HEK293 (cell line): ENCODE results near the gene PARP15.

Experiments used
- CTCF ChIA-PET: fragments of 350-600 bp; formaldehyde crosslinking; extraction: SDS; loops from one replicate; lab custom pipeline; 2021; ENCODE audit warnings: antibody characterized with exemption; lab: Yijun Ruan, JAX
- POLR2A ChIA-PET: fragments of 300-600 bp; formaldehyde crosslinking; extraction: SDS; loops from one replicate; lab custom pipeline; 2020; ENCODE audit warnings: antibody characterized with exemption, inconsistent platforms; lab: Yijun Ruan, JAX
- H3K27ac ChIP-seq: fragments of 200-500 bp; sonication (Bioruptor generic); 2 replicates; pipeline ENCODE4 v1.5.1; 2014; ENCODE audit warnings: low read depth, low read length, control low read depth, inconsistent platforms; ENCODE audit errors: extremely low read depth
- H3K36me3 ChIP-seq, 2 experiments: fragments of 200-500 bp in 1 of 2; sonication (Bioruptor generic) in 1 of 2; 1 replicate in 1 of 2; 2 replicates in 1 of 2; pipeline ENCODE4 v1.5.1; 2014 to 2017; ENCODE audit warnings: inconsistent platforms in 2 of 2, low read length in 2 of 2; ENCODE audit not compliant: control insufficient read depth in 2 of 2, insufficient read depth in 1 of 2
- H3K4me1 ChIP-seq: fragments of 200-500 bp; sonication (Bioruptor generic); 2 replicates; pipeline ENCODE4 v1.5.1; 2014; ENCODE audit warnings: mild to moderate bottlenecking, low read length, inconsistent platforms; ENCODE audit not compliant: control insufficient read depth, insufficient read depth
- H3K4me3 ChIP-seq: 2 replicates; pipeline ENCODE4 v1.5.1; 2011; ENCODE audit warnings: low read depth, mild to moderate bottlenecking, control low read depth, low read length, moderate library complexity
- H3K9me3 ChIP-seq: fragments of 200-500 bp; sonication (Bioruptor generic); 2 replicates; pipeline ENCODE4 v1.5.1; 2014; ENCODE audit warnings: low read depth, low read length, inconsistent platforms; ENCODE audit not compliant: control insufficient read depth, insufficient read depth
- HOXD13 ChIP-seq: sonication (generic); formaldehyde crosslinking; IDR thresholded peaks from 2 replicates; pipeline ENCODE4 v1.8.0; 2022; ENCODE audit warnings: missing genetic modification reagents, borderline replicate concordance
- KLF9 ChIP-seq: fragments of 450-650 bp; formaldehyde crosslinking; IDR thresholded peaks from 2 replicates; pipeline ENCODE4 v1.5.1; 2016; ENCODE audit warnings: missing biosample characterization, missing genetic modification characterization, low read depth
- MYNN ChIP-seq: fragments of 450-650 bp; formaldehyde crosslinking; IDR thresholded peaks from 2 replicates; pipeline ENCODE4 v1.5.1; 2016; ENCODE audit warnings: missing biosample characterization, missing genetic modification characterization, borderline replicate concordance
- RBAK ChIP-seq: fragments of 450-650 bp; formaldehyde crosslinking; IDR thresholded peaks from 2 replicates; pipeline ENCODE4 v1.5.1; 2016; ENCODE audit warnings: missing biosample characterization, missing genetic modification characterization
- SETDB1 ChIP-seq: IDR thresholded peaks from one replicate; pipeline ENCODE4 v1.6.1; 2017; ENCODE audit warnings: mild to moderate bottlenecking, low read length, moderate library complexity, mixed read lengths; ENCODE audit not compliant: insufficient read length
- SP7 ChIP-seq: fragments of 450-650 bp; formaldehyde crosslinking; IDR thresholded peaks from 2 replicates; pipeline ENCODE4 v1.5.1; 2016; ENCODE audit warnings: missing biosample characterization, missing genetic modification characterization
- ZBTB48 ChIP-seq: fragments of 450-650 bp; formaldehyde crosslinking; IDR thresholded peaks from 2 replicates; pipeline ENCODE4 v1.5.1; 2016; ENCODE audit warnings: missing biosample characterization, missing genetic modification characterization
- ZIC2 ChIP-seq: fragments of 450-650 bp; formaldehyde crosslinking; IDR thresholded peaks from 2 replicates; pipeline ENCODE4 v1.5.1; 2016; ENCODE audit warnings: missing biosample characterization, missing genetic modification characterization
- ZNF10 ChIP-seq: fragments of 450-650 bp; formaldehyde crosslinking; IDR thresholded peaks from 2 replicates; pipeline ENCODE4 v1.5.1; 2017; ENCODE audit warnings: missing biosample characterization, missing genetic modification characterization
- ZNF132 ChIP-seq: fragments of 450-650 bp; formaldehyde crosslinking; IDR thresholded peaks from 2 replicates; pipeline ENCODE4 v1.5.1; 2017; ENCODE audit warnings: missing biosample characterization, missing genetic modification characterization, borderline replicate concordance
- ZNF133 ChIP-seq: fragments of 450-650 bp; formaldehyde crosslinking; IDR thresholded peaks from 2 replicates; pipeline ENCODE4 v1.5.1; 2016; ENCODE audit warnings: missing biosample characterization, missing genetic modification characterization
- ZNF140 ChIP-seq: fragments of 450-650 bp; formaldehyde crosslinking; IDR thresholded peaks from 2 replicates; pipeline ENCODE4 v1.5.1; 2016; ENCODE audit warnings: missing biosample characterization, missing genetic modification characterization
- ZNF174 ChIP-seq: fragments of 450-650 bp; formaldehyde crosslinking; IDR thresholded peaks from 2 replicates; pipeline ENCODE4 v1.5.0; 2017; ENCODE audit warnings: missing biosample characterization, mild to moderate bottlenecking, missing genetic modification characterization
- ZNF184 ChIP-seq: fragments of 450-650 bp; IDR thresholded peaks from 2 replicates; pipeline ENCODE4 v1.5.1; 2018; ENCODE audit warnings: missing biosample characterization, mild to moderate bottlenecking, missing genetic modification characterization
- ZNF426 ChIP-seq: fragments of 450-650 bp; formaldehyde crosslinking; IDR thresholded peaks from 2 replicates; pipeline ENCODE4 v1.5.1; 2017; ENCODE audit warnings: missing biosample characterization, missing genetic modification characterization, mild to moderate bottlenecking, inconsistent platforms, moderate library complexity
- ZNF513 ChIP-seq: fragments of 450-650 bp; IDR thresholded peaks from 2 replicates; pipeline ENCODE4 v1.5.1; 2018; ENCODE audit warnings: missing biosample characterization, missing genetic modification characterization
- ZNF571 ChIP-seq: fragments of 450-650 bp; formaldehyde crosslinking; IDR thresholded peaks from 2 replicates; pipeline ENCODE4 v1.5.0; 2017; ENCODE audit warnings: missing biosample characterization, missing genetic modification characterization
- ZNF600 ChIP-seq: fragments of 450-650 bp; formaldehyde crosslinking; IDR thresholded peaks from 2 replicates; pipeline ENCODE4 v1.5.1; 2016; ENCODE audit warnings: missing biosample characterization, missing genetic modification characterization
- ZNF670 ChIP-seq: fragments of 450-650 bp; formaldehyde crosslinking; IDR thresholded peaks from 2 replicates; pipeline ENCODE4 v1.5.1; 2016; ENCODE audit warnings: missing biosample characterization, missing genetic modification characterization, low read depth
- ZNF76 ChIP-seq: fragments of 450-650 bp; formaldehyde crosslinking; IDR thresholded peaks from 2 replicates; pipeline ENCODE4; 2016; ENCODE audit warnings: low read depth, missing biosample characterization, missing genetic modification characterization, borderline replicate concordance
- ZNF785 ChIP-seq: fragments of 450-650 bp; formaldehyde crosslinking; IDR thresholded peaks from 2 replicates; pipeline ENCODE4 v1.5.1; 2016; ENCODE audit warnings: missing biosample characterization, missing genetic modification characterization
- TF ChIP-seq, protein P1 (sequence below): fragments of 450-650 bp; formaldehyde crosslinking; IDR thresholded peaks from 2 replicates; pipeline ENCODE4 v1.5.1; 2016; ENCODE audit warnings: missing biosample characterization, missing genetic modification characterization

Gene PARP15

GRCh38 chr3:122533480-122533879, 44.0 kb upstream of the PARP15 start:
- Histone ChIP-seq H3K36me3 (peaks cover 0 to 14% of the 10 kb centered on the region in 2 experiments; a peak in 1 of 3 replicates), H3K4me3 (no peak overlapping the region)

GRCh38 chr3:122533931-122534334, 43.5 kb upstream of the PARP15 start:
- ChIA-PET CTCF (interaction anchor here (0.7 kb wide), 1 partner anchor 132 kb away, joined by 3 read pairs; no protein-coding TSS in a partner anchor), POLR2A (interaction anchor here (0.5 to 1.6 kb wide), 4 partner anchors 15 to 45 kb away, joined by 3 to 7 read pairs (median 4); partner anchors contain the start of gene KPNA1)
- H3K4me3 ChIP-seq: no peak overlapping the region
- H3K9me3 ChIP-seq: no peaks in the 10 kb centered on the region
- TF ChIP-seq ZNF174 (tag by site-specific recombination) (no peak), MYNN (tag by site-specific recombination) (no peak), ZNF10 (tag by site-specific recombination) (no peak), ZNF670 (no peak), ZNF513 (tag by site-specific recombination) (no peak), ZNF785 (tag by site-specific recombination) (no peak), ZBTB48 (tag by site-specific recombination) (peak; percentile 57; the same call in 1 of the 2 replicates), ZNF600 (0 out of 2 replicates have a peak, but pooled peaks have one; percentile 26), ZNF140 (tag by site-specific recombination) (no peak)
- TF ChIP-seq, protein P1, sequence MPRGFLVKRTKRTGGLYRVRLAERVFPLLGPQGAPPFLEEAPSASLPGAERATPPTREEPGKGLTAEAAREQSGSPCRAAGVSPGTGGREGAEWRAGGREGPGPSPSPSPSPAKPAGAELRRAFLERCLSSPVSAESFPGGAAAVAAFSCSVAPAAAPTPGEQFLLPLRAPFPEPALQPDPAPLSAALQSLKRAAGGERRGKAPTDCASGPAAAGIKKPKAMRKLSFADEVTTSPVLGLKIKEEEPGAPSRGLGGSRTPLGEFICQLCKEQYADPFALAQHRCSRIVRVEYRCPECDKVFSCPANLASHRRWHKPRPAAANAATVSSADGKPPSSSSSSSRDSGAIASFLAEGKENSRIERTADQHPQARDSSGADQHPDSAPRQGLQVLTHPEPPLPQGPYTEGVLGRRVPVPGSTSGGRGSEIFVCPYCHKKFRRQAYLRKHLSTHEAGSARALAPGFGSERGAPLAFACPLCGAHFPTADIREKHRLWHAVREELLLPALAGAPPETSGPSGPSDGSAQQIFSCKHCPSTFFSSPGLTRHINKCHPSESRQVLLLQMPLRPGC: no peak
- no peaks in the 10 kb centered on the region for H3K4me1 ChIP-seq
- H3K27ac ChIP-seq: no peak overlapping the region
- peaks cover 0 to 14% of the 10 kb centered on the region in 2 experiments; a peak in 1 of 3 replicates for H3K36me3 ChIP-seq

More at GRCh38 chr3:122533480-122533879, 44.0 kb upstream of the PARP15 start:
- Histone ChIP-seq H3K4me1 (no peaks in the 10 kb centered on the region), H3K27ac (no peak overlapping the region), H3K9me3 (no peaks in the 10 kb centered on the region)
- TF ChIP-seq ZNF184 (tag by site-specific recombination): no peak
- ChIA-PET CTCF (no interaction called here), POLR2A (interaction anchor here (0.5 to 1.6 kb wide), 3 partner anchors 15 to 22 kb away, joined by 3 to 7 read pairs (median 6); partner anchors contain the start of gene KPNA1)

GRCh38 chr3:122535964-122536631, 41.4 kb upstream of the PARP15 start:
- H3K4me3 ChIP-seq: no peak overlapping the region
- no peak overlapping the region for H3K27ac ChIP-seq
- CTCF ChIA-PET: interaction anchor here (0.7 to 1.3 kb wide), 2 partner anchors 12 to 53 kb away, joined by 3 read pairs; no protein-coding TSS in a partner anchor
- no peaks in the 10 kb centered on the region for H3K9me3 ChIP-seq
- no peaks in the 10 kb centered on the region for H3K4me1 ChIP-seq
- H3K36me3 ChIP-seq: peaks cover 0 to 17% of the 10 kb centered on the region in 2 experiments; a peak in 1 of 3 replicates
- POLR2A ChIA-PET: no interaction called here
- TF ChIP-seq SETDB1: no peak
- no peak for TF ChIP-seq HOXD13 (CRISPR knock-in tag)
- TF ChIP-seq ZNF76 (tag by site-specific recombination): no peak
- TF ChIP-seq ZNF133 (tag by site-specific recombination): no peak
- no peak for TF ChIP-seq RBAK
- TF ChIP-seq ZNF571 (tag by site-specific recombination): no peak
- TF ChIP-seq, protein P1: no peak
- no peak for TF ChIP-seq ZIC2 (tag by site-specific recombination)
- TF ChIP-seq ZNF426: no peak
- no peak for TF ChIP-seq ZNF132
- TF ChIP-seq KLF9: no peak
- no peak for TF ChIP-seq SP7
- no peak for TF ChIP-seq ZNF513 (tag by site-specific recombination)
